GM23248 (cell line): ENCODE data around the gene PFKP.

Experiments
- EZH2 ChIP-seq: fragments of 200-600 bp; sonication (generic); IDR thresholded peaks from 2 replicates; pipeline ENCODE4 v1.6.1; 2018; ENCODE audit warnings: antibody characterized with exemption, mild to moderate bottlenecking; ENCODE audit not compliant: insufficient read depth, poor library complexity, severe bottlenecking
- EZH2phosphoT487 ChIP-seq: fragments of 200-600 bp; sonication (generic); IDR thresholded peaks from 2 replicates; pipeline ENCODE4 v1.6.1; 2018; ENCODE audit warnings: antibody characterized with exemption, moderate library complexity, mild to moderate bottlenecking, low read depth; ENCODE audit not compliant: insufficient read depth

- TF ChIP-seq EZH2 (no peak), EZH2phosphoT487 (no peak)
These were observed 59.5 kb downstream of the PFKP start for GRCh38 chr10:3126741-3127346.
